Erythroblast (primary cell): ENCODE data around the gene DDX47.

Source experiments
- GATA1 ChIP-seq: IDR thresholded peaks from 2 replicates; pipeline ENCODE4 v1.6.1; 2011; ENCODE audit warnings: low read depth, mild to moderate bottlenecking, control low read depth, low read length, moderate library complexity
- POLR2A ChIP-seq: IDR thresholded peaks from 2 replicates; pipeline ENCODE4 v1.6.1; 2011; ENCODE audit warnings: mild to moderate bottlenecking, low read length

DNA sequence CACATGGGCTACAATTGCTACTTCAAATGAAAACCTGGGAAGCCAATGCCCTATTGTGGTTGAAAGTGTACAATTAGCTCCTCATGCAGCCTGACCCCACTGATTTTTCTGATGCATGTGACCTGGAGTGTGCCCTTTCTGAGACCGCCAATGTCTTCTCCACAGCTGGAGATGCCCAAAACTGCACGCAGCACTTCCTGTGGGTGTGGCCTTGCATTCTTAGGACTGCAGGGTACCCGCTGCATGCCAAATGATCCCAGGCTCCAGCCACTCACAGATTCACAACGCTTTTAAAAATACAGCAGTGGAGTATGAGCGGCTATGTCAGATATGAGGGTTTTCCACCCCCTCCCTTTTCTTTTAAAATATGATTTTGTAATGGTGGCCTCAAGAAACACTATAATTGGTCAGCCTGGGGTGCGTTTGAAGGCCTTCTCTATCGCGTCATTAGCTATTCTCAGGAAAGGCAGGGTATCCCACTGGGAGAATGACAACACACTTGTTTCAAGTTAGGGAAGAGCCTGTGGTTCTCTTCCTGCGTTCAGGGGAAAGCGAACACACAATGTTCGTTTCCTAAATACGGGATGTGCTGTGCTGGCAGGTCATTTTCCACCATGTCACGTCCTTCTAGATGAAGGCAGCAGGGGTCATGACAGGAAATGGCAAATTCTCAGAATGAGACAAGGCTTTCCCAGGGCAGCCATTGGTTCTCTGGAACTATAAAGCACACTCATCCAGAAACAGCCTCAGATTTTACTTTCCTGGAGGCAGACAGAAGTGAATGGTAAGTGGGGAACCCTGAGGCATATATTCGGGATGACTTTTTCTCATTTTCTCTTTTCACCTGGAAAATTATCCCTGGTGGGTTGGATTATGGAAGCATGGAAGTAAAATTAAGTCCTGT is 28.0 kb upstream of the DDX47 start, which contains the start of gene APOLD1:
- TF ChIP-seq POLR2A (no peak), GATA1 (no peak)
